NCI-H226 (cell line): ENCODE results near the gene VASP.
A peak's percentile ranks its signal among the peaks of the same experiment; 100 is the strongest.
"Not testable (repeated sequence)": the region's sequence is repeated elsewhere in the genome, so short reads cannot be mapped to it uniquely, and the experiment has no call there.

ENCODE experiments used
- DNase-seq: peaks from one replicate; pipeline ENCODE4 v3.0.0-alpha.2; 2015

The VASP gene

GRCh38 chr19:45499196-45500180 is 7.8 kb upstream of the VASP start:
- no peak for DNase-seq

- no peak for DNase-seq
Observed at GRCh38 chr19:45500918-45501729, 6.2 kb upstream of the VASP start.

GRCh38 chr19:45501730-45502014 is 5.6 kb upstream of the VASP start:
- DNase-seq: no peak

GRCh38 chr19:45502111-45502510 is 5.2 kb upstream of the VASP start:
- no peak for DNase-seq

- no peak for DNase-seq
Observed at GRCh38 chr19:45503909-45504308, 3.4 kb upstream of the VASP start.

- peak; percentile 33 for DNase-seq
Observed at GRCh38 chr19:45505151-45505995, 1.9 kb upstream of the VASP start.

GRCh38 chr19:45505996-45506245 is 1.4 kb upstream of the VASP start:
- DNase-seq: no peak

GRCh38 chr19:45506246-45506988 is 862 bp upstream of the VASP start:
- peak; percentile 91 for DNase-seq

GRCh38 chr19:45507872-45508416 is 665 bp downstream of the VASP start:
- DNase-seq: no peak

- DNase-seq: no peak
Observed at GRCh38 chr19:45508417-45508860, 1.2 kb downstream of the VASP start.

- DNase-seq: peak; percentile 62
Observed at GRCh38 chr19:45508861-45509691, 1.8 kb downstream of the VASP start.

- DNase-seq: no peak
Observed at GRCh38 chr19:45509692-45510015, 2.4 kb downstream of the VASP start.

GRCh38 chr19:45510352-45510751 is 3.1 kb downstream of the VASP start:
- DNase-seq: not testable (repeated sequence)

- DNase-seq: no peak
Observed at GRCh38 chr19:45511074-45511473, 3.8 kb downstream of the VASP start.

GRCh38 chr19:45512881-45513483 is 5.7 kb downstream of the VASP start:
- DNase-seq: no peak

GRCh38 chr19:45514376-45515051 is 7.2 kb downstream of the VASP start:
- no peak for DNase-seq

GRCh38 chr19:45515081-45515624 is 7.9 kb downstream of the VASP start:
- no peak for DNase-seq

- no peak for DNase-seq
Observed at GRCh38 chr19:45515807-45516401, 8.6 kb downstream of the VASP start.

GRCh38 chr19:45517238-45517637 is 10.0 kb downstream of the VASP start:
- no peak for DNase-seq
